GM23338 (cell line): ENCODE results near the gene UCN. TPM values are rescaled to one million over a fixed set of nuclear protein-coding genes. Genes with fewer than 3 reads are reported as not detected.

Source experiments
- ATAC-seq: fragments of 200-7000 bp; cut with Tn5 transposase; 3 replicates; pipeline ENCODE4 v1.9.1; 2020
- DNase-seq: peaks from one replicate; pipeline ENCODE4 v3.0.0-alpha.2; 2015; ENCODE audit warnings: low spot score
- H2AFZ ChIP-seq: fragments of 200-600 bp; sonication (generic); 2 replicates; pipeline ENCODE4 v1.8.0; 2016; ENCODE audit warnings: antibody characterized with exemption, mild to moderate bottlenecking, moderate library complexity
- H3F3A ChIP-seq: fragments of 200-600 bp; sonication (generic); replicated peaks from 2 replicates; pipeline ENCODE4 v1.8.0; 2017; ENCODE audit warnings: antibody characterized with exemption, mixed run types, low read depth
- H3K27ac ChIP-seq: fragments of 200-600 bp; sonication (generic); 2 replicates; pipeline ENCODE4 v1.6.1; 2016; ENCODE audit warnings: low read depth
- H3K27me3 ChIP-seq: fragments of 200-600 bp; sonication (generic); 2 replicates; pipeline ENCODE4 v1.8.0; 2016; ENCODE audit warnings: mild to moderate bottlenecking, mixed run types, moderate library complexity; ENCODE audit not compliant: insufficient read depth
- H3K36me3 ChIP-seq: fragments of 200-600 bp; sonication (generic); 2 replicates; pipeline ENCODE4 v1.8.0; 2016; ENCODE audit warnings: mild to moderate bottlenecking; ENCODE audit not compliant: insufficient read depth
- H3K4me1 ChIP-seq: fragments of 200-600 bp; sonication (generic); 2 replicates; pipeline ENCODE4 v1.8.0; 2016; ENCODE audit warnings: mild to moderate bottlenecking, moderate library complexity; ENCODE audit not compliant: insufficient read depth
- H3K4me2 ChIP-seq: fragments of 200-600 bp; sonication (generic); 2 replicates; pipeline ENCODE4 v1.7.1; 2017; ENCODE audit warnings: mixed run types
- H3K4me3 ChIP-seq: fragments of 200-600 bp; sonication (generic); 2 replicates; pipeline ENCODE4 v1.6.1; 2016; ENCODE audit warnings: mixed run types
- H3K79me2 ChIP-seq: fragments of 200-600 bp; sonication (generic); replicated peaks from 2 replicates; pipeline ENCODE4 v1.8.0; 2017; ENCODE audit warnings: mild to moderate bottlenecking; ENCODE audit not compliant: insufficient read depth
- H3K9me2 ChIP-seq: fragments of 200-600 bp; sonication (generic); 2 replicates; pipeline ENCODE4 v1.8.0; 2017; ENCODE audit not compliant: insufficient read depth
- H4K20me1 ChIP-seq: fragments of 200-600 bp; sonication (generic); replicated peaks from 2 replicates; pipeline ENCODE4 v1.8.0; 2017; ENCODE audit warnings: mild to moderate bottlenecking; ENCODE audit not compliant: insufficient read depth
- H3K27ac Mint-ChIP-seq: 2 replicates; pipeline ENCODE4 v1.8.0; 2020; ENCODE audit warnings: inconsistent platforms, mild to moderate bottlenecking, moderate library complexity, mixed read lengths
- H3K27me3 Mint-ChIP-seq: 3 replicates; pipeline ENCODE4 v1.8.0; 2022; ENCODE audit warnings: low read depth, mild to moderate bottlenecking, moderate library complexity, mixed read lengths, inconsistent platforms; ENCODE audit not compliant: insufficient read depth, poor library complexity
- H3K36me3 Mint-ChIP-seq: 3 replicates; pipeline ENCODE4 v1.8.0; 2021; ENCODE audit warnings: low read depth, mild to moderate bottlenecking, inconsistent platforms, moderate library complexity, mixed read lengths
- H3K4me1 Mint-ChIP-seq: 3 replicates; pipeline ENCODE4 v1.8.0; 2020; ENCODE audit warnings: mild to moderate bottlenecking, inconsistent platforms, mixed read lengths
- H3K4me3 Mint-ChIP-seq: 3 replicates; pipeline ENCODE4 v1.8.0; 2021; ENCODE audit warnings: moderate library complexity, mild to moderate bottlenecking, inconsistent platforms, mixed read lengths
- H3K9me3 Mint-ChIP-seq: 3 replicates; pipeline ENCODE4 v1.8.0; 2020; ENCODE audit warnings: moderate library complexity, mild to moderate bottlenecking, inconsistent platforms, mixed read lengths
- CREB1 ChIP-seq: fragments of 250-450 bp; sonication (Bioruptor Pico); IDR thresholded peaks from 2 replicates; pipeline ENCODE4 v1.5.0; 2020; ENCODE audit warnings: low read depth, mild to moderate bottlenecking, moderate library complexity
- EZH2 ChIP-seq: fragments of 200-600 bp; sonication (generic); IDR thresholded peaks from one replicate; pipeline ENCODE4 v1.8.0; 2017; ENCODE audit warnings: antibody characterized with exemption, mild to moderate bottlenecking, low read depth; ENCODE audit not compliant: unreplicated experiment
- EZH2phosphoT487 ChIP-seq: fragments of 200-600 bp; sonication (generic); IDR thresholded peaks from one replicate; pipeline ENCODE4 v1.8.1; 2018; ENCODE audit warnings: antibody characterized with exemption; ENCODE audit not compliant: unreplicated experiment
- JUNB ChIP-seq: IDR thresholded peaks from one replicate; pipeline ENCODE4 v1.6.1; 2016; ENCODE audit warnings: antibody characterized with exemption; ENCODE audit not compliant: unreplicated experiment
- NANOG ChIP-seq: IDR thresholded peaks from 2 replicates; pipeline ENCODE4 v1.6.1; 2016; ENCODE audit warnings: antibody characterized with exemption, borderline replicate concordance
- POLR2AphosphoS5 ChIP-seq: IDR thresholded peaks from 2 replicates; pipeline ENCODE4 v1.6.1; 2016; ENCODE audit warnings: antibody characterized with exemption, low read depth
- STAT1 ChIP-seq: IDR thresholded peaks from one replicate; pipeline ENCODE4 v1.6.1; 2016; ENCODE audit warnings: antibody characterized with exemption; ENCODE audit not compliant: unreplicated experiment
- ZNF114 ChIP-seq: fragments of 250-450 bp; sonication (Bioruptor Pico); IDR thresholded peaks from 2 replicates; pipeline ENCODE4 v1.5.0; 2020; ENCODE audit warnings: mild to moderate bottlenecking, moderate library complexity
- ZNF331 ChIP-seq: fragments of 250-450 bp; sonication (Bioruptor Pico); IDR thresholded peaks from 2 replicates; pipeline ENCODE4 v1.5.0; 2020; ENCODE audit warnings: low read depth, mild to moderate bottlenecking, moderate library complexity
- polyA plus RNA-seq: library from polyadenylated mRNA; unstranded; fragments of >200 nt; fragmentation: Nextera tagmentation; extraction: Ambion mirVana; gene quantifications from 2 replicates; pipeline ENCODE4 v1.2.1, GENCODE V29; 2016
- total RNA-seq: library from RNA; depleted of rRNA; stranded (reverse); fragments of >200 nt; shearing (Covaris generic); gene quantifications from 2 replicates; pipeline ENCODE4 v1.2.3, GENCODE V29; 2014
- TF ChIP-seq, protein P1 (sequence below): fragments of 250-450 bp; sonication (Bioruptor Pico); IDR thresholded peaks from 2 replicates; pipeline ENCODE4 v1.5.0; 2020; ENCODE audit warnings: mild to moderate bottlenecking, moderate library complexity
- TF ChIP-seq, protein P2 (sequence below), 2 experiments: fragments of 200-600 bp in 1 of 2; sonication (generic) in 1 of 2; conservative IDR thresholded peaks; 2 replicates each; pipeline versions ENCODE4 v1.5.1 to v1.6.1; 2016 to 2017; ENCODE audit warnings: antibody characterized with exemption in 2 of 2, low read depth in 2 of 2, mild to moderate bottlenecking in 2 of 2, moderate library complexity in 1 of 2
- TF ChIP-seq, protein P3 (sequence below): IDR thresholded peaks from one replicate; pipeline ENCODE4 v1.6.1; 2018; ENCODE audit warnings: antibody characterized with exemption; ENCODE audit not compliant: unreplicated experiment
- TF ChIP-seq, protein P4 (sequence below): IDR thresholded peaks from 2 replicates; pipeline ENCODE4 v1.6.1; 2016; ENCODE audit warnings: antibody characterized with exemption

The UCN gene
- total and polyA plus RNA-seq, 2 experiments from 2014 or later: 0.59 to 0.99 TPM

DNA sequence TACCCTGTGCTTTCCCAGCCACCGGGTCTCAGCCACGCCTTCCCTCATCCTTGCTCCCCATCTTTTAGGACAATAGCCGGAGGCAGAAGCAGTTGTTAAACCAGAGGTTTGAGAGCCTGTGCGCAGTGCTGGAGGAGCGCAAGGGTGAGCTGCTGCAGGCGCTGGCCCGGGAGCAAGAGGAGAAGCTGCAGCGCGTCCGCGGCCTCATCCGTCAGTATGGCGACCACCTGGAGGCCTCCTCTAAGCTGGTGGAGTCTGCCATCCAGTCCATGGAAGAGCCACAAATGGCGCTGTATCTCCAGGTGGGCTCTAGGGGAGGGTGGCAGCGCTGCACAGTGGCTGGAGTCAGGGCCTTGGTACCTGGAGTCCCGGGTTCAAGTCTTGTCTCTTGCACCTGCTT, 2.7 kb downstream of the UCN start:
- no peaks in the 10 kb centered on the region for H3K9me2 ChIP-seq
- Mint-ChIP-seq H3K36me3 (0 out of 3 replicates have a peak, but pooled peaks cover 5% of the 10 kb centered on the region), H3K27ac (no peak overlapping the region), H3K4me3 (no peak overlapping the region; the same call in 2 of the 3 replicates), H3K9me3 (no peaks in the 10 kb centered on the region), H3K4me1 (peaks cover 6% of the 10 kb centered on the region), H3K27me3 (peaks cover 54% of the 10 kb centered on the region)
- no peaks in the 10 kb centered on the region for H3K79me2 ChIP-seq
- no peaks in the 10 kb centered on the region for H3K36me3 ChIP-seq
- no peak overlapping the region for H3K4me3 ChIP-seq
- no peak for TF ChIP-seq POLR2AphosphoS5
- TF ChIP-seq EZH2: no peak
- TF ChIP-seq, protein P1, sequence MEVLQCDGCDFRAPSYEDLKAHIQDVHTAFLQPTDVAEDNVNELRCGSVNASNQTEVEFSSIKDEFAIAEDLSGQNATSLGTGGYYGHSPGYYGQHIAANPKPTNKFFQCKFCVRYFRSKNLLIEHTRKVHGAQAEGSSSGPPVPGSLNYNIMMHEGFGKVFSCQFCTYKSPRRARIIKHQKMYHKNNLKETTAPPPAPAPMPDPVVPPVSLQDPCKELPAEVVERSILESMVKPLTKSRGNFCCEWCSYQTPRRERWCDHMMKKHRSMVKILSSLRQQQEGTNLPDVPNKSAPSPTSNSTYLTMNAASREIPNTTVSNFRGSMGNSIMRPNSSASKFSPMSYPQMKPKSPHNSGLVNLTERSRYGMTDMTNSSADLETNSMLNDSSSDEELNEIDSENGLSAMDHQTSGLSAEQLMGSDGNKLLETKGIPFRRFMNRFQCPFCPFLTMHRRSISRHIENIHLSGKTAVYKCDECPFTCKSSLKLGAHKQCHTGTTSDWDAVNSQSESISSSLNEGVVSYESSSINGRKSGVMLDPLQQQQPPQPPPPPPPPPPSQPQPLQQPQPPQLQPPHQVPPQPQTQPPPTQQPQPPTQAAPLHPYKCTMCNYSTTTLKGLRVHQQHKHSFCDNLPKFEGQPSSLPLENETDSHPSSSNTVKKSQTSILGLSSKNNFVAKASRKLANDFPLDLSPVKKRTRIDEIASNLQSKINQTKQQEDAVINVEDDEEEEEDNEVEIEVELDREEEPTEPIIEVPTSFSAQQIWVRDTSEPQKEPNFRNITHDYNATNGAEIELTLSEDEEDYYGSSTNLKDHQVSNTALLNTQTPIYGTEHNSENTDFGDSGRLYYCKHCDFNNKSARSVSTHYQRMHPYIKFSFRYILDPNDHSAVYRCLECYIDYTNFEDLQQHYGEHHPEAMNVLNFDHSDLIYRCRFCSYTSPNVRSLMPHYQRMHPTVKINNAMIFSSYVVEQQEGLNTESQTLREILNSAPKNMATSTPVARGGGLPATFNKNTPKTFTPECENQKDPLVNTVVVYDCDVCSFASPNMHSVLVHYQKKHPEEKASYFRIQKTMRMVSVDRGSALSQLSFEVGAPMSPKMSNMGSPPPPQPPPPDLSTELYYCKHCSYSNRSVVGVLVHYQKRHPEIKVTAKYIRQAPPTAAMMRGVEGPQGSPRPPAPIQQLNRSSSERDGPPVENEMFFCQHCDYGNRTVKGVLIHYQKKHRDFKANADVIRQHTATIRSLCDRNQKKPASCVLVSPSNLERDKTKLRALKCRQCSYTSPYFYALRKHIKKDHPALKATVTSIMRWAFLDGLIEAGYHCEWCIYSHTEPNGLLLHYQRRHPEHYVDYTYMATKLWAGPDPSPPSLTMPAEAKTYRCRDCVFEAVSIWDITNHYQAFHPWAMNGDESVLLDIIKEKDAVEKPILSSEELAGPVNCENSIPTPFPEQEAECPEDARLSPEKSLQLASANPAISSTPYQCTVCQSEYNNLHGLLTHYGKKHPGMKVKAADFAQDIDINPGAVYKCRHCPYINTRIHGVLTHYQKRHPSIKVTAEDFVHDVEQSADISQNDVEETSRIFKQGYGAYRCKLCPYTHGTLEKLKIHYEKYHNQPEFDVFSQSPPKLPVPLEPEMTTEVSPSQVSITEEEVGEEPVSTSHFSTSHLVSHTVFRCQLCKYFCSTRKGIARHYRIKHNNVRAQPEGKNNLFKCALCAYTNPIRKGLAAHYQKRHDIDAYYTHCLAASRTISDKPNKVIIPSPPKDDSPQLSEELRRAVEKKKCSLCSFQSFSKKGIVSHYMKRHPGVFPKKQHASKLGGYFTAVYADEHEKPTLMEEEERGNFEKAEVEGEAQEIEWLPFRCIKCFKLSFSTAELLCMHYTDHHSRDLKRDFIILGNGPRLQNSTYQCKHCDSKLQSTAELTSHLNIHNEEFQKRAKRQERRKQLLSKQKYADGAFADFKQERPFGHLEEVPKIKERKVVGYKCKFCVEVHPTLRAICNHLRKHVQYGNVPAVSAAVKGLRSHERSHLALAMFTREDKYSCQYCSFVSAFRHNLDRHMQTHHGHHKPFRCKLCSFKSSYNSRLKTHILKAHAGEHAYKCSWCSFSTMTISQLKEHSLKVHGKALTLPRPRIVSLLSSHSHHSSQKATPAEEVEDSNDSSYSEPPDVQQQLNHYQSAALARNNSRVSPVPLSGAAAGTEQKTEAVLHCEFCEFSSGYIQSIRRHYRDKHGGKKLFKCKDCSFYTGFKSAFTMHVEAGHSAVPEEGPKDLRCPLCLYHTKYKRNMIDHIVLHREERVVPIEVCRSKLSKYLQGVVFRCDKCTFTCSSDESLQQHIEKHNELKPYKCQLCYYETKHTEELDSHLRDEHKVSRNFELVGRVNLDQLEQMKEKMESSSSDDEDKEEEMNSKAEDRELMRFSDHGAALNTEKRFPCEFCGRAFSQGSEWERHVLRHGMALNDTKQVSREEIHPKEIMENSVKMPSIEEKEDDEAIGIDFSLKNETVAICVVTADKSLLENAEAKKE (CRISPR knock-in tag): no peak
- TF ChIP-seq CREB1 (CRISPR knock-in tag): no peak
- TF ChIP-seq NANOG: no peak
- no peak for TF ChIP-seq JUNB
- TF ChIP-seq STAT1: no peak
- TF ChIP-seq, protein P2, sequence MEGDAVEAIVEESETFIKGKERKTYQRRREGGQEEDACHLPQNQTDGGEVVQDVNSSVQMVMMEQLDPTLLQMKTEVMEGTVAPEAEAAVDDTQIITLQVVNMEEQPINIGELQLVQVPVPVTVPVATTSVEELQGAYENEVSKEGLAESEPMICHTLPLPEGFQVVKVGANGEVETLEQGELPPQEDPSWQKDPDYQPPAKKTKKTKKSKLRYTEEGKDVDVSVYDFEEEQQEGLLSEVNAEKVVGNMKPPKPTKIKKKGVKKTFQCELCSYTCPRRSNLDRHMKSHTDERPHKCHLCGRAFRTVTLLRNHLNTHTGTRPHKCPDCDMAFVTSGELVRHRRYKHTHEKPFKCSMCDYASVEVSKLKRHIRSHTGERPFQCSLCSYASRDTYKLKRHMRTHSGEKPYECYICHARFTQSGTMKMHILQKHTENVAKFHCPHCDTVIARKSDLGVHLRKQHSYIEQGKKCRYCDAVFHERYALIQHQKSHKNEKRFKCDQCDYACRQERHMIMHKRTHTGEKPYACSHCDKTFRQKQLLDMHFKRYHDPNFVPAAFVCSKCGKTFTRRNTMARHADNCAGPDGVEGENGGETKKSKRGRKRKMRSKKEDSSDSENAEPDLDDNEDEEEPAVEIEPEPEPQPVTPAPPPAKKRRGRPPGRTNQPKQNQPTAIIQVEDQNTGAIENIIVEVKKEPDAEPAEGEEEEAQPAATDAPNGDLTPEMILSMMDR (conservative IDR thresholded peaks at IDR 0.05; ENCODE audit: low read depth in 2 of 2): no peak
- TF ChIP-seq, protein P3, sequence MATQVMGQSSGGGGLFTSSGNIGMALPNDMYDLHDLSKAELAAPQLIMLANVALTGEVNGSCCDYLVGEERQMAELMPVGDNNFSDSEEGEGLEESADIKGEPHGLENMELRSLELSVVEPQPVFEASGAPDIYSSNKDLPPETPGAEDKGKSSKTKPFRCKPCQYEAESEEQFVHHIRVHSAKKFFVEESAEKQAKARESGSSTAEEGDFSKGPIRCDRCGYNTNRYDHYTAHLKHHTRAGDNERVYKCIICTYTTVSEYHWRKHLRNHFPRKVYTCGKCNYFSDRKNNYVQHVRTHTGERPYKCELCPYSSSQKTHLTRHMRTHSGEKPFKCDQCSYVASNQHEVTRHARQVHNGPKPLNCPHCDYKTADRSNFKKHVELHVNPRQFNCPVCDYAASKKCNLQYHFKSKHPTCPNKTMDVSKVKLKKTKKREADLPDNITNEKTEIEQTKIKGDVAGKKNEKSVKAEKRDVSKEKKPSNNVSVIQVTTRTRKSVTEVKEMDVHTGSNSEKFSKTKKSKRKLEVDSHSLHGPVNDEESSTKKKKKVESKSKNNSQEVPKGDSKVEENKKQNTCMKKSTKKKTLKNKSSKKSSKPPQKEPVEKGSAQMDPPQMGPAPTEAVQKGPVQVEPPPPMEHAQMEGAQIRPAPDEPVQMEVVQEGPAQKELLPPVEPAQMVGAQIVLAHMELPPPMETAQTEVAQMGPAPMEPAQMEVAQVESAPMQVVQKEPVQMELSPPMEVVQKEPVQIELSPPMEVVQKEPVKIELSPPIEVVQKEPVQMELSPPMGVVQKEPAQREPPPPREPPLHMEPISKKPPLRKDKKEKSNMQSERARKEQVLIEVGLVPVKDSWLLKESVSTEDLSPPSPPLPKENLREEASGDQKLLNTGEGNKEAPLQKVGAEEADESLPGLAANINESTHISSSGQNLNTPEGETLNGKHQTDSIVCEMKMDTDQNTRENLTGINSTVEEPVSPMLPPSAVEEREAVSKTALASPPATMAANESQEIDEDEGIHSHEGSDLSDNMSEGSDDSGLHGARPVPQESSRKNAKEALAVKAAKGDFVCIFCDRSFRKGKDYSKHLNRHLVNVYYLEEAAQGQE: no peak
- TF ChIP-seq, protein P4, sequence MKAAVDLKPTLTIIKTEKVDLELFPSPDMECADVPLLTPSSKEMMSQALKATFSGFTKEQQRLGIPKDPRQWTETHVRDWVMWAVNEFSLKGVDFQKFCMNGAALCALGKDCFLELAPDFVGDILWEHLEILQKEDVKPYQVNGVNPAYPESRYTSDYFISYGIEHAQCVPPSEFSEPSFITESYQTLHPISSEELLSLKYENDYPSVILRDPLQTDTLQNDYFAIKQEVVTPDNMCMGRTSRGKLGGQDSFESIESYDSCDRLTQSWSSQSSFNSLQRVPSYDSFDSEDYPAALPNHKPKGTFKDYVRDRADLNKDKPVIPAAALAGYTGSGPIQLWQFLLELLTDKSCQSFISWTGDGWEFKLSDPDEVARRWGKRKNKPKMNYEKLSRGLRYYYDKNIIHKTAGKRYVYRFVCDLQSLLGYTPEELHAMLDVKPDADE: no peak
- no peak for TF ChIP-seq ZNF114
- TF ChIP-seq ZNF331: no peak
- TF ChIP-seq EZH2phosphoT487: no peak
- peaks cover 10% of the 10 kb centered on the region; the same call in 1 of the 2 replicates for H3F3A ChIP-seq
- peaks cover 9% of the 10 kb centered on the region for H3K4me1 ChIP-seq
- ATAC-seq (no peak), DNase-seq (no peak)
- peaks cover 4% of the 10 kb centered on the region; the same call in 1 of the 2 replicates for H4K20me1 ChIP-seq
- H3K4me2 ChIP-seq: no peak overlapping the region
- H2AFZ ChIP-seq: no peak overlapping the region
- H3K27me3 ChIP-seq: peaks cover 57% of the 10 kb centered on the region
- no peak overlapping the region for H3K27ac ChIP-seq
